Activated CD8-positive, alpha-beta T cell treated with anti-CD3 and anti-CD28 coated beads for 36 hours (primary cell): ENCODE data around the gene CLDN6. TPM values are rescaled to one million over a fixed set of nuclear protein-coding genes. Genes with fewer than 3 reads are reported as not detected.

Source experiments
- ATAC-seq: fragments of 200-7000 bp; cut with Tn5 transposase; one replicate; pipeline ENCODE4 v1.10.0; 2021; ENCODE audit warnings: mild to moderate bottlenecking, moderate library complexity
- CTCF ChIA-PET: fragments of 350-600 bp; sonication (Branson Sonifier 250); formaldehyde crosslinking; loops from one replicate; lab custom pipeline; 2021; ENCODE audit warnings: antibody characterized with exemption; lab: Charles Lee
- POLR2A ChIA-PET: fragments of 350-600 bp; sonication (Branson Sonifier 250); formaldehyde crosslinking; loops from one replicate; lab custom pipeline; 2021; ENCODE audit warnings: antibody characterized with exemption; lab: Charles Lee
- DNase-seq: peaks from one replicate; pipeline ENCODE4 v3.0.0-alpha.2; 2020
- H3K27ac Mint-ChIP-seq: one replicate; pipeline ENCODE4 v1.8.0; 2021; ENCODE audit warnings: mild to moderate bottlenecking, mixed read lengths
- H3K27me3 Mint-ChIP-seq: one replicate; pipeline ENCODE4 v1.8.0; 2021; ENCODE audit warnings: mixed read lengths
- H3K36me3 Mint-ChIP-seq: one replicate; pipeline ENCODE4 v1.8.0; 2021; ENCODE audit warnings: low read depth, mixed read lengths
- H3K4me1 Mint-ChIP-seq: one replicate; pipeline ENCODE4 v1.8.0; 2021; ENCODE audit warnings: low read depth, mixed read lengths
- H3K4me3 Mint-ChIP-seq: one replicate; pipeline ENCODE4 v1.8.0; 2021; ENCODE audit warnings: mild to moderate bottlenecking, moderate library complexity, mixed read lengths
- H3K9me3 Mint-ChIP-seq: one replicate; pipeline ENCODE4 v1.8.0; 2021; ENCODE audit warnings: mixed read lengths
- CTCF ChIP-seq: fragments of 200-600 bp; IDR thresholded peaks from one replicate; pipeline ENCODE4 v1.8.0; 2022; ENCODE audit warnings: antibody characterized with exemption, mild to moderate bottlenecking
- intact Hi-C: fragments of 100-400 bp; cut with micrococcal nuclease; formaldehyde crosslinking; loops from one replicate; pipeline ENCODE4 v1.10.0; 2022
- total RNA-seq, 2 experiments: library from RNA; stranded (reverse); gene quantifications; one replicate each; pipeline ENCODE4 v1.2.3, GENCODE V29; 2021

Gene CLDN6
- total RNA-seq, 2 experiments from 2014 or later: not detected

- TF ChIP-seq CTCF: no peak
- no peak for ATAC-seq
- Mint-ChIP-seq H3K9me3 (no peaks in the 10 kb centered on the region), H3K4me1 (peaks cover 21% of the 10 kb centered on the region), H3K36me3 (no peaks in the 10 kb centered on the region), H3K4me3 (no peak overlapping the region), H3K27me3 (peaks cover 14% of the 10 kb centered on the region), H3K27ac (no peak overlapping the region)
- intact Hi-C loops: no loop called here
- peak; percentile 28 for DNase-seq
- ChIA-PET POLR2A (interaction anchor here (1.7 kb wide), 2 partner anchors 12 to 19 kb away, joined by 5 to 6 read pairs; partner anchors contain the start of gene TNFRSF12A), CTCF (interaction anchor here (0.7 to 5.3 kb wide), 9 partner anchors 13 to 121 kb away, joined by 3 to 56 read pairs (median 7); partner anchors contain the start of genes CLDN6, HCFC1R1, THOC6 and TNFRSF12A)
Measured at GRCh38 chr16:3007957-3008689, 9.9 kb downstream of the CLDN6 start.

- ATAC-seq (no peak), DNase-seq (no peak)
- peaks cover 7% of the 10 kb centered on the region for H3K27me3 Mint-ChIP-seq
- no peak overlapping the region for H3K4me3 Mint-ChIP-seq
- intact Hi-C loops: no loop called here
- POLR2A ChIA-PET: interaction anchor here (1.7 kb wide), 2 partner anchors 13 to 20 kb away, joined by 5 to 6 read pairs; partner anchors contain the start of gene TNFRSF12A
- no peaks in the 10 kb centered on the region for H3K9me3 Mint-ChIP-seq
- no peak overlapping the region for H3K27ac Mint-ChIP-seq
- TF ChIP-seq CTCF: no peak
- no peaks in the 10 kb centered on the region for H3K36me3 Mint-ChIP-seq
- CTCF ChIA-PET: interaction anchor here (0.7 to 5.3 kb wide), 10 partner anchors 14 to 122 kb away, joined by 3 to 56 read pairs (median 6); partner anchors contain the start of genes CLDN6, HCFC1R1, THOC6 and TNFRSF12A
- peaks cover 21% of the 10 kb centered on the region for H3K4me1 Mint-ChIP-seq
Measured at GRCh38 chr16:3007059-3007956, 10.7 kb downstream of the CLDN6 start.

- ChIA-PET CTCF (interaction anchor here (1.3 to 5.8 kb wide), 3 partner anchors 16 to 34 kb away, joined by 3 to 85 read pairs (median 56); partner anchors contain the start of genes CLDN6, HCFC1R1, THOC6 and TNFRSF12A), POLR2A (interaction anchor here (1.4 kb wide), 1 partner anchor 16 kb away, joined by 5 read pairs; the partner anchor contains the start of gene TNFRSF12A)
- H3K27ac Mint-ChIP-seq: no peak overlapping the region
- ATAC-seq: no peak
- H3K9me3 Mint-ChIP-seq: no peaks in the 10 kb centered on the region
- no peak for TF ChIP-seq CTCF
- DNase-seq: no peak
- H3K36me3 Mint-ChIP-seq: no peaks in the 10 kb centered on the region
- peak overlapping the region; percentile 55 for H3K4me3 Mint-ChIP-seq
- peaks cover 21% of the 10 kb centered on the region for H3K4me1 Mint-ChIP-seq
- H3K27me3 Mint-ChIP-seq: peaks cover 5% of the 10 kb centered on the region
- intact Hi-C loops: no loop called here
Measured at GRCh38 chr16:3004781-3005284, 13.2 kb downstream of the CLDN6 start.

DNA sequence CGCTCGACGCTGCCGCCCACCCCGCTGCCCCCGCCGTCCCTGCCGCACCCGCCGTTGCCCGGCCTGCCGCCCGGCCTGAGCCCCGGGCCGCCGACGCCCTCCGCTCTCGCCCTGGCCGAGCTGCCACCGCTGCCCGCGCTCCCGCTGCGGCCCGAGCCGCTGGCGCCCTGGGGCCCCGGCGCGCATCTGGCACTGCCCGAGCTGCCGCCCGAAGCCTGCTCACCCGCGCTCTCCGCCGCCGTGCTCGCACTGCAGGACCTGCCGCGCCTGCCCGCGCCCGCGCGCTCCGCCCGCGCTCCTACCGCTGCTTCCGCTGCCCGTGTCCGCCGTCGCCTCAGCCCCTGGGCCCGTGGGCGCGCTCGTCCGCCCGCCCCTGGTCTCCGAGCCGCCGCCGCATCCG, 13.7 kb downstream of the CLDN6 start:
- no peak overlapping the region for H3K27ac Mint-ChIP-seq

More for the DNA sequence above, 13.7 kb downstream of the CLDN6 start:
- no peak for ATAC-seq
- peak; percentile 34 for DNase-seq
- no peaks in the 10 kb centered on the region for H3K36me3 Mint-ChIP-seq
- TF ChIP-seq CTCF: no peak
- no peaks in the 10 kb centered on the region for H3K9me3 Mint-ChIP-seq
- CTCF ChIA-PET: interaction anchor here (0.6 to 5.8 kb wide), 13 partner anchors 9 to 192 kb away, joined by 3 to 85 read pairs (median 4); partner anchors contain the start of genes CLDN6, HCFC1R1, THOC6 and TNFRSF12A
- intact Hi-C loops: no loop called here
- peaks cover 21% of the 10 kb centered on the region for H3K4me1 Mint-ChIP-seq
- H3K27me3 Mint-ChIP-seq: peaks cover 5% of the 10 kb centered on the region
- no peak overlapping the region for H3K4me3 Mint-ChIP-seq
- POLR2A ChIA-PET: interaction anchor here (1.4 kb wide), 1 partner anchor 16 kb away, joined by 5 read pairs; the partner anchor contains the start of gene TNFRSF12A
